ENCODE measurements around the gene LPCAT1. TPM values are rescaled to one million over a fixed set of nuclear protein-coding genes. Genes with fewer than 3 reads are reported as not detected.

LPCAT1 gene
- total RNA-seq, 1 donor from 2014 or later: 37.9 TPM

DNA sequence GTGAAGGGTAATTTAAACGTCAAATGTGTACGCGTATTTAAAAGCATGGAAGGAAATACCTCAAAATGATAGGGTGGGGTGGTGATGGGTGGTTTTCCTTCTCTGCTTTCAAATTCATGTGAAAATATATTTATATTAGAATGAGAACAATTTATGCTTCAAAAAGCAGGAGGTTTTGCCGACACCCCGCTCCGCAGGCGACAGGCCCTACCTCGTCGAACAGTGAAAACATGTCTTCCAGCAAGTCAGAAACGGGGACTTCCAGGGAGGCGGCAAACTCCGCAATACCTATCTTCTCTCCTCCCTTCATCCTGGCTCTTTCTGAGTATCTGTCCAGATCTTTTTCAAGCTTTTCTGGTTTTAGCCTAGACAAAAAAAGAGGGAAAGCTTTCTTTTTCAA is 50.0 kb downstream of the LPCAT1 start:
- TF ChIP-seq, protein P1, sequence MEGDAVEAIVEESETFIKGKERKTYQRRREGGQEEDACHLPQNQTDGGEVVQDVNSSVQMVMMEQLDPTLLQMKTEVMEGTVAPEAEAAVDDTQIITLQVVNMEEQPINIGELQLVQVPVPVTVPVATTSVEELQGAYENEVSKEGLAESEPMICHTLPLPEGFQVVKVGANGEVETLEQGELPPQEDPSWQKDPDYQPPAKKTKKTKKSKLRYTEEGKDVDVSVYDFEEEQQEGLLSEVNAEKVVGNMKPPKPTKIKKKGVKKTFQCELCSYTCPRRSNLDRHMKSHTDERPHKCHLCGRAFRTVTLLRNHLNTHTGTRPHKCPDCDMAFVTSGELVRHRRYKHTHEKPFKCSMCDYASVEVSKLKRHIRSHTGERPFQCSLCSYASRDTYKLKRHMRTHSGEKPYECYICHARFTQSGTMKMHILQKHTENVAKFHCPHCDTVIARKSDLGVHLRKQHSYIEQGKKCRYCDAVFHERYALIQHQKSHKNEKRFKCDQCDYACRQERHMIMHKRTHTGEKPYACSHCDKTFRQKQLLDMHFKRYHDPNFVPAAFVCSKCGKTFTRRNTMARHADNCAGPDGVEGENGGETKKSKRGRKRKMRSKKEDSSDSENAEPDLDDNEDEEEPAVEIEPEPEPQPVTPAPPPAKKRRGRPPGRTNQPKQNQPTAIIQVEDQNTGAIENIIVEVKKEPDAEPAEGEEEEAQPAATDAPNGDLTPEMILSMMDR (IDR thresholded peaks at IDR 0.05): no peak
- H3K4me1 Mint-ChIP-seq (ENCODE audit: unreplicated experiment): no peaks in the 10 kb centered on the region
- no peak overlapping the region for H3K4me3 Mint-ChIP-seq (ENCODE audit: unreplicated experiment)
- H3K27me3 Mint-ChIP-seq (ENCODE audit: unreplicated experiment): no peaks in the 10 kb centered on the region
- no peak overlapping the region for H3K27ac Mint-ChIP-seq (ENCODE audit: unreplicated experiment)
- no peaks in the 10 kb centered on the region for H3K9me3 Mint-ChIP-seq (ENCODE audit: unreplicated experiment)
- peaks cover 14% of the 10 kb centered on the region for H3K36me3 Mint-ChIP-seq (ENCODE audit: unreplicated experiment)
- no peak for DNase-seq (ENCODE audit: extremely low spot score, unreplicated experiment)

DNA sequence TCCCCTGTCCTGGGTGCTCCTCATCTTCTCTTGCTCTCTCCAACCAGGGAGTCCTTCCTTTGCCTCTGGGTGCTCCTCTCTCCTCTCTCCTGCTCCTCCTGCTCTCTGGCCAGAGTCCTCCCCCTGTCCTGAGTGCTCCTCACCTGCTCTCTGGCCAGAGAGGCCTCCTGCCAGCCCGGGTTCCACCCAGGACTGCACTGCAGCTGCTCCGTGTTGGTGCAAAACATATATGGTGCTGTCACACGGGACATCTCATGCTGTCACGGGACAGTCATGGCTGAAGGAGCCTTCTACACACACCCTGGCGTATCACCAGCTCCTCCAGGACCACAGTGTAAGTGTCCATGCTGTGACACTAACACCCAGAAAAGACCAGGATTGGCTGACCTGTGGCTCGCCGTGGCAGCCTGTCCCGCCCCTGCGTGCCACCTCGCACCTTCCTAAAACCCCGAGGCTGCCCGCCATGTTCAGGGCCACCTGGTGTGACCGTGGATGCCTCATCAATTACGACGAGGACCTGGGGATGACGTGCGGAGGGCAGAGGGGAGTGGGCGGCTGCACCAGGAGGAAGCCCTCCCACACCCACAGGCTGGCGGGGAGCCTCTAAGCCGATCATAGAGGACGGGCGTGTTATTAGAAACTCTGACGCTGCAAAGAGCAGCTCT is 50.7 kb downstream of the LPCAT1 start:
- DNase-seq (ENCODE audit: extremely low spot score, unreplicated experiment): no peak

DNA sequence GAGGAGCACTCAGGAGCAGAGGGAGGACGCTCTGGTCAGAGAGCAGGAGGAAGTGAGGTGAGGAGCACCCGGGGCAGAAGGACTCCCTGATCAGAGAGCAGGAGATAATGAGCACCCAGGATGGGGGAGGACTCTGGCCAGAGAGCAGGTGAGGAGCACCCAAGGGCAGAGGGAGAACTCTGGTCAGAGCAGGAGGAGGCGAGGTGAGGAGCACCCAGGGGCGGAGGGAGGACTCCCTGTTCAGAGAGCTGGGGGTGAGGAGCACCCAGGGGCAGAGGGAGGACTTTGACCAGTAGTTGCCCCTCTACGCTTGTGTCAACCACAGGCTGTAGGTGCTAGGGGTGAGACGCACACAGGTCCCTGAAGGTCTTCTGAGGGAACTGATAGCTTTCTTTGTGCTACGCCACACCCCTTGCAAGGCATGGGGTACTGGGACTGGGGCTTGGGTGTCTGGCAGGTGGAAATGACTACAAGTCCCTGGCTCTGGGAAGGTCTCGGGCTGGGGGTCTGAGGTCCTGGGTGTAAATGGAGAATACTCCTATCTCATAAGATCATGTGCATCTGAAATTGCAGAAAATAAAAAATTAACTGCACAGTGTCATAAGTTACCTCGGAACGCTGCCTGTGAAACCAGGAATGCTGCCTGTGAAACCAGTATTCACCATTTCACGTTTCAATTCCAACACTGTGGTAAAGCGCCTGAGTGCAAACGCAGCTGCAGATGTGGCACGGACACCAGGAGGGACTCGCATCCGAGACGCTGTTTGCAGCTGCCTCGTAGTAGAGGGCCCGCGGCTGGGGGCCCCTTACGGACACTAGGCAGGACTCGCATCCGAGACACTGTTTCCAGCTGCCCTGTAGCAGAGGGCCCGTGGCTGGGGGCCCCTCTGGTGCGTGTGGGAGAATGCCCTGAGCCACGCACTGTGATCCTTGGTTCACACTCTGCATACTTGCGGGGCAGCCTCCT is 51.5 kb downstream of the LPCAT1 start:
- Mint-ChIP-seq H3K27ac (ENCODE audit: unreplicated experiment) (no peak overlapping the region), H3K4me3 (ENCODE audit: unreplicated experiment) (no peak overlapping the region), H3K4me1 (ENCODE audit: unreplicated experiment) (no peaks in the 10 kb centered on the region), H3K36me3 (ENCODE audit: unreplicated experiment) (peaks cover 17% of the 10 kb centered on the region), H3K27me3 (ENCODE audit: unreplicated experiment) (no peaks in the 10 kb centered on the region), H3K9me3 (ENCODE audit: unreplicated experiment) (no peaks in the 10 kb centered on the region)
- no peak for DNase-seq (ENCODE audit: extremely low spot score, unreplicated experiment)
- TF ChIP-seq, protein P1 (IDR thresholded peaks at IDR 0.05): no peak

More for the DNA sequence above, 50.7 kb downstream of the LPCAT1 start:
- TF ChIP-seq, protein P1 (IDR thresholded peaks at IDR 0.05): no peak
- Mint-ChIP-seq H3K9me3 (ENCODE audit: unreplicated experiment) (no peaks in the 10 kb centered on the region), H3K4me1 (ENCODE audit: unreplicated experiment) (no peaks in the 10 kb centered on the region), H3K36me3 (ENCODE audit: unreplicated experiment) (peaks cover 18% of the 10 kb centered on the region), H3K27ac (ENCODE audit: unreplicated experiment) (no peak overlapping the region), H3K27me3 (ENCODE audit: unreplicated experiment) (no peaks in the 10 kb centered on the region), H3K4me3 (ENCODE audit: unreplicated experiment) (no peak overlapping the region)

DNA sequence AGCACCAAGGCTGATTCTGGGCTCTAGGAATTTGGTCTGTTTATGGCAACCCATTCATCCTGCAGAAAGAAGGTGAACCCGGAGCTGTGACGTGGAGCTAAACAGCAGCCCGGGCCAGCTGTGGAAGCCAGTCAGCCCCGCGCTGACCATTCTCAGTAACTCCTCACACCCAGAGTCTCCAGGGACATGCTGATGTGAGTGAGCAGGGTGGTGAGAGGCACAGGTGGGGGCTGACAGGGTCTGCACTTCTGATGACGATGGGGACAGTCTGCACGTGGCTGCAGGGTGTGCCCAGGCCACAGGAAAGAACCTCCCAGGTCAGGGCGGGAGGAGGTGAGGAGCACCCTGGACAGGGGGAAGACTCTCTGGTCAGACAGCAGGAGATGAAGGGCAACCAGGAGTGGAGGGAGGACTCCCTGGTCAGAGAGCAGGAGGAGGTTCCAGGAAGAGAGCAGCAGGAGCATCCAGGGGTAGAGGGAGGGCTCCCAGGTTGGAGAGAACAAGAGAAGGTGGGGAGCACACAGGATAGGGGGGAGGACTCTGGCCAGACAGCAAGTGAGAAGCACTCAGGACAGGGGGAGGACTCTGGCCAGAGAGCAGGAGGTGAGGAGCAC is 52.4 kb downstream of the LPCAT1 start:
- Mint-ChIP-seq H3K4me3 (ENCODE audit: unreplicated experiment) (no peak overlapping the region), H3K4me1 (ENCODE audit: unreplicated experiment) (no peaks in the 10 kb centered on the region), H3K27me3 (ENCODE audit: unreplicated experiment) (no peaks in the 10 kb centered on the region), H3K27ac (ENCODE audit: unreplicated experiment) (no peak overlapping the region), H3K9me3 (ENCODE audit: unreplicated experiment) (no peaks in the 10 kb centered on the region), H3K36me3 (ENCODE audit: unreplicated experiment) (peaks cover 12% of the 10 kb centered on the region)
- DNase-seq (ENCODE audit: extremely low spot score, unreplicated experiment): no peak
- TF ChIP-seq, protein P1 (IDR thresholded peaks at IDR 0.05): no peak
